DMS153 treated with DMSO at 0.1 percent for 48 hours (cell line): Measurements from ENCODE around the gene UBASH3A.

Experiments used
- DNase-seq: peaks from one replicate; lab custom pipeline; 2025; ENCODE audit not compliant: unreplicated experiment; lab: John Stamatoyannopoulos, UW

Gene UBASH3A

GRCh38 chr21:42389449-42389835 lies 14.3 kb upstream of the UBASH3A start:
- DNase-seq: no peak

- no peak for DNase-seq
Observed at GRCh38 chr21:42390193-42390592, 13.5 kb upstream of the UBASH3A start.

- DNase-seq: no peak
Observed at GRCh38 chr21:42390696-42391095, 13.0 kb upstream of the UBASH3A start.

- no peak for DNase-seq
Observed at GRCh38 chr21:42391297-42391696, 12.4 kb upstream of the UBASH3A start.

GRCh38 chr21:42392731-42393442 lies 10.8 kb upstream of the UBASH3A start:
- DNase-seq: no peak

GRCh38 chr21:42393443-42393950 lies 10.2 kb upstream of the UBASH3A start:
- DNase-seq: no peak

GRCh38 chr21:42395302-42395701 lies 8.4 kb upstream of the UBASH3A start:
- no peak for DNase-seq

GRCh38 chr21:42395905-42396651 lies 7.6 kb upstream of the UBASH3A start, which contains the start of gene TMPRSS3:
Gene TMPRSS3, minus strand, starts transcription at chr21:42396052. Its CDS starts 635 bp downstream, at chr21:42395417.
- no peak for DNase-seq

- DNase-seq: no peak
Observed at GRCh38 chr21:42396799-42397745, 6.6 kb upstream of the UBASH3A start.

GRCh38 chr21:42397746-42398394 lies 5.8 kb upstream of the UBASH3A start:
- DNase-seq: no peak

GRCh38 chr21:42398436-42399028 lies 5.2 kb upstream of the UBASH3A start:
- no peak for DNase-seq

- DNase-seq: no peak
Observed at GRCh38 chr21:42400525-42400924, 3.2 kb upstream of the UBASH3A start.

- DNase-seq: no peak
Observed at GRCh38 chr21:42401154-42401553, 2.5 kb upstream of the UBASH3A start.

GRCh38 chr21:42401820-42402251 lies 1.9 kb upstream of the UBASH3A start:
- no peak for DNase-seq

- no peak for DNase-seq
Observed at GRCh38 chr21:42404539-42404938, 837 bp downstream of the UBASH3A start.

- DNase-seq: no peak
Observed at GRCh38 chr21:42405064-42406013, 1.6 kb downstream of the UBASH3A start.

- DNase-seq: no peak
Observed at GRCh38 chr21:42406201-42406621, 2.5 kb downstream of the UBASH3A start.

GRCh38 chr21:42406866-42407265 lies 3.2 kb downstream of the UBASH3A start:
- no peak for DNase-seq

GRCh38 chr21:42407476-42407875 lies 3.8 kb downstream of the UBASH3A start:
- DNase-seq: no peak
